HG03175 (cell line): ENCODE results near the gene CPSF4.
"Not testable (repeated sequence)": the region's sequence is repeated elsewhere in the genome, so short reads cannot be mapped to it uniquely, and the experiment has no call there.

ENCODE experiments used
- ATAC-seq: cut with Tn5 transposase; IDR thresholded peaks from one replicate; pipeline ENCODE4 v1.9.1; 2021; ENCODE audit warnings: mild to moderate bottlenecking, moderate library complexity; ENCODE audit not compliant: unreplicated experiment

The CPSF4 gene

DNA sequence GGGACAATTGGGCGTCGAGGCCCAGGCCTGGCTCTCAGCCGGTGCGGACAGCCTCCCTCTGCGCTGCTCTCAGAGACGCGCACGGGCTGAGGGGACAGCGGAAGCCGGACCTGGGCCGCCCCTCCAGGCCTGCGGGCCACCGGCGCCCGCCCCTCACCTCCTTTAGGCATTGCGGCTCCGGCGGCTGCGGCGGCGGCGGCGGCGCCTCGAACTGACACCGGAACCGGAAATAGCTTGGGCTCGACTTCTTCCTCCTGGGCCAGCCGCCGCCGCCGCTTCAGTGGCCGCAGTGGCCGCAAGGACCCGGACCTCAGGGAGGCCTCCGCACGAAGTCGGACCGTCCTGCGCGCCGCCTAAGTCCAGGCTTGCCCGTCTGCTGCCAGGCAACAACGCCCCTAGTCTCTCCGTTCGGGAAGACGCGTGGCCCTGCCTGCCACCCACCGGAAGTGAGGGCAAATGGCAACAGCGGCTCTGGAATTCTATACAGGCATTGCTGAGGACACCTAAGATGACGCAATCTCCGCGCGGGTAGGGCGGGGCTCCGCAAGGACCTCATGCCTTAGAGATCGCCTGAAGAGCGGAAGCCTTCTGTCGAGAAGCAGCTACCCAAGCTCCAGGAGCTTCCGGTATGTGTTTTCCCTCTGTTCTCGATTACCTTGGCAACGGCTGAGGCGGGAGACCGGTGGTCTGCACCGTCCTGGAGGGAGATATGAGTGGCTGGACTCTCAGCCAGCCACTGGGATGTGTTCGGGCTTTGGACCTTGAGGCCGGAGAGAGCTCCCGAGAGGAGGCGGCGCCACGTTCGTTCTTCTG lies 30.2 kb upstream of the CPSF4 start, which contains the start of the genes BUD31 and PDAP1:
BUD31 (plus strand) TSS at position 591 of the 813 bp plus-strand sequence. CDS start 2,124 bp downstream, outside the sequence.
PDAP1 (minus strand) TSS at position 219 of the 813 bp plus-strand sequence; CDS start at position 170, 49 bp downstream.
- ATAC-seq: peak; percentile 72

DNA sequence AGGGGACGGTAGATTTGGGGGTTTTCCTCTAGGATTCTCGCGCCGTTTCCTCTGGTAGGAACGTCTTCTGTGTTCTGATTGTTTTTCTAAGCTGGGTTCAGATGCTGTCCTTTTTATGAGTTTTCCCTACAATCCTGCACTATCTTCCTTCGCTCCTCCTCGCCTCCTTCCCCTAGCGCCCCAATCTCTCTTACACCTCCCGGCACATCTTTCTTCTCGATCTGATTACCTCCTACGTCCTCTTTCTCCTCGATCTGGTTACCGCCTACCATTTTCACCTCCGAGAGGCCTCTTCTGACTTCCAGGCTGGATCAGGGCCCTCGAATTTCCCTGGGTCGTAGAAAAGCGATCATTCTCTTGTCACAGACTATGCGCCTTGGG lies 29.6 kb upstream of the CPSF4 start:
- peak; percentile 16 for ATAC-seq

DNA sequence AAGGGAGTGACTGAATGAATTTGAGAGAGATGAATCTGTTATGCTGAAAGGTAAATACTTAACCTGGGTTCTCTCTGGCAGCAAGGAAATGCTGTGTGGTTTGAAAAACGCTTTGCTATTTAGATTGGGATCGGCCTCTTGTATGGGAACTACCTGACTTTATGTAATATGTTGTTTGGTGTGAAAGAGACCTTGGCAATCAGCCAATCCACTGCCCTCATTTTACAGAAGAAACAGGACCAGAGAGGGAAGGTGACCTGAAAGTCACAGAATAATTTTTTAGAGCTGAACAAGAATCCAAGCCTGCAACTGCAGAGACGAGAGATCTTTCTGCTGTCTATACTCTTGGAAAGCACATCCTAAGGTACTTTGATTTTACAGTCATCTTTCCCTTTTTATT lies 28.9 kb upstream of the CPSF4 start:
- ATAC-seq: no peak

DNA sequence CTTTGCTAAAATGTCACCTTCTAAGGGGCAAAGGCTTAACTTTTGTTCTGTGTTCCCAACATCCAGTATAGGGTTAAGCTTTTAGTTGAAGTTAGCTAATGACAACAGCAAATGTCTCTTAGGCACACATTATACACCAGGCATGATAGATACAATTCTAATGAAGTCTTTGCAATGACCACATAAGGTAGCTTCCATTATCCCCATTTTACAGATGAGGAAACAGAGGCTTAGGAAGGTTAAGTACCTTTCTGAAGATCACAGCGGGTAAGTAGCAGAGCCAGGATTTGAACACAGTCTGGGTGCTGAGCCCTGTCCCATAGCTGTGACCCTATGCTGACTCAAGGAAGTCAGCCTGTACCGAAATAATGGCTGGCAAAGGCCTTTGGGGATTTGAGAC lies 28.1 kb upstream of the CPSF4 start:
- no peak for ATAC-seq

DNA sequence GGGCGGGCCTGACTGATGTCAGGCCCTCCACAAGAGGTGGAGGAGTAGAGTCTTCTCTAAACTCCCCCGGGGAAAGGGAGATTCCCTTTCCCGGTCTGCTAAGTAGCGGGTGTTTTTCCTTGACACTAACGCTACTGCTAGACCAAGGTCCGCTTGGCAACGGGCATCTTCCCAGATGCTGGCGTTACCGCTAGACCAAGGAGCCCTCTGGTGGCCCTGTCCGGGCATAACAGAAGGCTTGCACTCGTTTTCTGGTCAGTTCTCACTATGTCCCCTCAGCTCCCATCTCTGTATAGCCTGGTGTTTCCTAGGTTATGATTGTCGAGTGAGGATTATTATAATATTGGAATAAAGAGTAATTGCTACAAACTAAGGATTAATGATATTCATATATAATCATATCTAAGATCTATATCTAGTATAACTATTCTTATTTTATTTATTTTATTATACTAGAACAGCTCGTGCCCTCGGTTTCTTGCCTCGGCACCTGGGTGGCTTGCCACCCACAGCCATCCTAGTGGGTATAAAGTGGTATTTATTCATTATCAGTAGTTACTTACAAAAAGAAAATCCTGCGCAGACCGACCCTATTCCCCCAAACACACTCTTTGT lies 23.1 kb upstream of the CPSF4 start:
- not testable (repeated sequence) for ATAC-seq

DNA sequence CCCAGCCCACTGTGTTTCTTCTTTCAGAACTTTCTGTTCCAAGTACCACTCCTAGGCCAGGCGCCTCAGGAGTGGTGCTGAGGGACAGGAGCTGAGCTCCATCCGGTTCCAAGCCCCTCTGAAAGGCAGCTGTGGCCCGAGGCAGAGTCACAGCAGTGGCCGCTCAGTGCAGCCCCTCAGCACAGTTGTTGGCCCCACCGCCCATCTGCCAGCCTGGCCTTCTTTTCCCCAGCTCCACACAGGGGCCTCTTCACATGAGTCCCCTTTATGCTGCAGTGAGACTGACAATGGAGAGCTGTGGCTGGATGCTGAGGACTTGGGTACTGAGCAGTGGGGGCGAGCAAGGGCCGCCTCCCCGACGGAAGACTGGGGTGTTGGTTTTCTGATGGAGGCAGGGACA lies 20.5 kb upstream of the CPSF4 start:
- no peak for ATAC-seq

DNA sequence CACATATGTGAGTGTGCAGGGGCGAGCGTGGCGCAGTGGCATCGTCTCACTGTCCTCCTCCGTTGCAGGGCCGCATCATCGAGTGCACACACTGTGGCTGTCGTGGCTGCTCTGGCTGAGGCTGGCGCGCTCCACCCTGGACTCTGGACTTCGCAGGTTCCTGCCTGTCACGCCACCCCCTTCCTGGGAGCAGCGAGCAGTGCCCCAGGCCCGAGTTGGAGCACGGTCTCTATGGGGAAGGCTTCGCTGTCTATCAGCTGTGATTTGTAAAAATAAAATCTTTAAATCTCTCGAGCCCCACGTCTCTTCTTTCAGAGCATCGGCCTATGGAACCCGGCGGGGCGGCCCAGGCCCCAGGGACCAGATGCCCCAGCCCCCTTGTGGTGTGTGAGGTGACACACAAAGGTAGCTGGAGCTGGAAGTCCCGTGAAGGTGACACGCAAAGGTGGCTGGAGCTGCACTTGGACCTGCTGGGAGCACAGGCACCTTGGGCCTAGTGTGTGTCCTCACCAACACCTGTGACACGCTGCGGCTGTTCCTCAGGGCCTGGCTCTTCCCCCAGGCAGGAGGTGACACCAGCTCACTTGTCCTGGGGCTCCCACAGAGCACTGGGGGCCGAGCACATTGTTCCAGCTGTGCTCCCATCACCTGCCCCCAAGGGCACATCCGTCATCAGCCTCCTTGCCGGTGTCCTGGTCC lies 19.3 kb upstream of the CPSF4 start:
- ATAC-seq: no peak

DNA sequence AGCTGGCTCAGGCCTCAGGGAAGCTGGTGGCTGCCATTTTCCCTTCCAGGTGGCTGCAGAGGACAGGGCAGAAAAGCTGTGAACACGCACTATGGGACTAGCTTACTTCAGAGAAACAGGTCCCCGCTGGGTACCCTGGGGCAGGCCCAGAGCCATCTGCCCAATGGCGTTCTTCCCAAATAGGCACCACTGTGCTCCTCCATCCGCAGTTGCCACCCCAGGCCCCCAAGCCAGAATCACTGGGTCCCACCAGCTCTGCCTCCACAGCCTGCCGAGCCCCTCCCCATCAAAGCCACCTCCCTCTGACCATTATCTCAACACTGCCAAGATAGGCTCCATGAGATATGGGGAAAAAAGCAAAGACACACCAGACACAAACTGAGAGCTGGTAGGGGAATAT lies 18.5 kb upstream of the CPSF4 start:
- ATAC-seq: no peak

DNA sequence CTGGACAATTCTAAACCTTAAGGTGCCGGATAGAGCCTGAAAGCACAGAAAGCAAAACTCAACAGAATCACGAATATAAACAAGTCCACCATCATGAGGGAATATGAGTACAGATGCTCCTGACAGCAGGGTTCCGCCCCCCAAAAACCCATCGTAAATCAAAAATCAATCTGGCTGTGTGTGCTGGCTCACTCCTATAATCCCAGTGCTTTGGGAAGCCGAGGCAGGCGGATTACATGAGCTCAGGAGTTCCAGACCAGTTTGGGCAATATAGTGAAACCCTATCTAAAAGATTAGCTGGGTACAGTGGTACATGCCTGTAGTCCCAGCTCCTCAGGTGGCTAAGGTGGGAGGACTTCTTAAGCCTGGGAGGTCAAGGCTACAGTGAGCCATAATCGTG lies 17.8 kb upstream of the CPSF4 start:
- no peak for ATAC-seq

DNA sequence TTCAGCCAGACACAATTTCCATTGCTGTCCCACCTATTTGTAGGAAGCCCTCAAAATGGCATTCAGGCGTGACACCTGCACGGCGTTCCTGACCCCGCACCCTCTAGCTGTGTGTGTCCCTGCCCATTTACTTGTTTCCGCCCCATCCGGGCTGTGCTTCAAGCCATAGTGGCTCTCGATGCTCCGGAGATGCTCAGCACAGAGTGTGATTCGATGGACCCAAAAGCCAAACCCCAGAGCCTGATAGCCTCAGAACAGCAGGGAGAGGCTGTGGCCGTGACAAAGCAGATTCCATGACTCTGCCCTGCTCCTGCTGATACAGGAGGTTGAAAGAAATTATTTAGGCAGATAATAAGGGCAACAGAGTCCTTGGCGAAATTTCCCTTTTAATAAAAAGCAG lies 16.6 kb upstream of the CPSF4 start:
- no peak for ATAC-seq

DNA sequence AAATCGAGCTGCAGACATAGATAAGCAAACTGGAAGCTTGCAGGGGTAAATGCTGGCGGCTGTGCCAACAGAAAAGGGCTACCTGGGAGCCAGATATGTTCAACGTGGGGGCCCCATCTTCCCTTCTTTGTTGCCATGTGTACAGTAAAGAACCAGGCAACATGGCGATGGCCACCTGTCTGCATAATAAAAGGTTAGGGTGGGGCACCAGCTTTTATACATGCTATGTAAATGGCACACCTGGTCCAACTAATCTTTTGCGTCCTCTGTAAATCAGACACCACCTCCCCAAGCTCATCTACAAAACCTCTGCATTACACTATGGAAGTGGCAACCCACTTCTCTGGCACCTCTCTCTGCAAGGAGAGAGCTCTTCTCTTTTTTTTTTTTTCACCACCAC lies 16.1 kb upstream of the CPSF4 start:
- no peak for ATAC-seq

DNA sequence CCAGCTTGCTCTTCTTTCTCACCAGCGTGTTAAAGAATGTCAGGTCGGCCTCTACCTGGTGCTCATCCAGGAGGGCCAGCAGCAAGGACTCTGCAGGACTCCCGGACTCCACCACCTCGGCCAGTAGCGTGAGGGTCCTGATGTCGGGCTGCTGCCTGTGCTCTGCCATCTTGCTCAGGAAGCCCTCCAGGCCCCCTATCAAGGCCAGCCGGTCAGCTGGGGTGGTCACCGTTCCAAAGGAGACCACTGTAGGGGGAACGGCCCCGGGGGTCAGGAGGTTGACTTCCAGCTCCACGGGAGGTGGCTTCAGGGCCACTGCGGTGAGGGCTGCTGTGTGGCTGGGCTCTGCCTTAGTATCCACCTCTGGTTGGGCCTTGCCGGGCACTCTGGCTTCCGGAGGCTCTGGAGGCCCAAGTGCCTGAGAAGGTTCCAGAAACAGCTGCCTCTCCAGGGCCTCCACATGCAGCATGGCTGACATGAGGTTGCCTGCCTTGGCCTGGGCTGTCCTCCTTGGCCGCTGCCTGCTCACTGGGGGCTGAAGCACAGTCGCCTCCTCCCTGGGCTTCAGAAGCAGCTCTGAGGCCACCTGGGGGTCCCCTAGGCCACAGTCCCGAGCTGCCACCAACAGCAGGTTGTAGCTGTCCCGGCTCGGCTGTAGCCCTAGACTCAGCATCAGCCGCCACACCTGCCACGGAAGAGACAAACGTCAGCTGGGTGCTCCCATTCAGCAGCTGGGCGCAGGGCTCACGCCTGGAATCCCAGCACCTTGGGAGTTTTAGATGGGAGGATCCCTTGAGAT lies 13.6 kb upstream of the CPSF4 start:
- no peak for ATAC-seq

DNA sequence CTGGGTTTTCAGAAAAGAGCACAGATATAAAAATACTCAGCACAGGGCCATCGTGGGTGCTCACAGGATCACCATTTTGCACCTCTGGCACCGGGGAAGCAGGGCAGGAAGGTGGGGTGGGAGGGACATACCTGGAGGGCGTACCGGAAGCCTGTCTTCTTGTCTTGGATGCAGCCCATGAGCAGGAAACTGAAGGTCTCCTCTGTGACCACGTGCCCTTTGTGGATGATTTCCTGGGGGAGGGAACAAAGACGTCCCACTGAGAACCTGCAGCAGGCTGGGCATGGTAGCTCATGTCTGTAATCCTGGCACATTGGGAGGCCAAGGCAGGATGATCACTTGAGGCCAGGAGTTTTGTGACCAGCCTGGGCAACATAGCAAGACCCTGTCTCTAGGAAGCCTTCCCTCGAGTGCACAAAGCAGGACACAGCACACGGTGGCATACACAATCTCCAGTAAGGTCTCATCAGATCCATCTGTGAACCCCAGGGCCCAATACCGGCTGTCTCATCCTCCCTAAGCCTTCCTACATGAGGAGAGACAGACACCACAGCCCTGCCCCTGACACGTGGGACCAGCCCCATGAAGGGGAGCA lies 9.7 kb upstream of the CPSF4 start:
- ATAC-seq: no peak

DNA sequence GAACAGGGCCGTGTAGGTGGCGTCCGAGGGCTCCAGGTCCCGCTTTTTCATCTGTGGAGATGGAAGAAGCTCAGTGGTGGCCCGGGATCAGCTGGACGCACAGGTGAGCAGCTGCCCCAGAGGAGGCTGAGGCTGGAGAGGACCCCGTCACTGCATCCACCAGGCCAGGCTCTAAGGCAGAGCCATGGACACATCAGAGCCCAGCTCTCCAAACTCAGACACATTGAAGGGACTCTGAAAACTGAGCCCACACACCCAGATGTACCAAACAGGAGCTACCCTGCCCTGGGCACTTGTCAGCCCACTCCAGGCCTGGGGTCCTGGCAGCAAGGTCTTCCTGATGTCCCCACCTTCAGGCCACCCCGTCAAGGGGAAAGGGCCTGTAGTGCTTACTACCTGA lies 9.0 kb upstream of the CPSF4 start:
- no peak for ATAC-seq

DNA sequence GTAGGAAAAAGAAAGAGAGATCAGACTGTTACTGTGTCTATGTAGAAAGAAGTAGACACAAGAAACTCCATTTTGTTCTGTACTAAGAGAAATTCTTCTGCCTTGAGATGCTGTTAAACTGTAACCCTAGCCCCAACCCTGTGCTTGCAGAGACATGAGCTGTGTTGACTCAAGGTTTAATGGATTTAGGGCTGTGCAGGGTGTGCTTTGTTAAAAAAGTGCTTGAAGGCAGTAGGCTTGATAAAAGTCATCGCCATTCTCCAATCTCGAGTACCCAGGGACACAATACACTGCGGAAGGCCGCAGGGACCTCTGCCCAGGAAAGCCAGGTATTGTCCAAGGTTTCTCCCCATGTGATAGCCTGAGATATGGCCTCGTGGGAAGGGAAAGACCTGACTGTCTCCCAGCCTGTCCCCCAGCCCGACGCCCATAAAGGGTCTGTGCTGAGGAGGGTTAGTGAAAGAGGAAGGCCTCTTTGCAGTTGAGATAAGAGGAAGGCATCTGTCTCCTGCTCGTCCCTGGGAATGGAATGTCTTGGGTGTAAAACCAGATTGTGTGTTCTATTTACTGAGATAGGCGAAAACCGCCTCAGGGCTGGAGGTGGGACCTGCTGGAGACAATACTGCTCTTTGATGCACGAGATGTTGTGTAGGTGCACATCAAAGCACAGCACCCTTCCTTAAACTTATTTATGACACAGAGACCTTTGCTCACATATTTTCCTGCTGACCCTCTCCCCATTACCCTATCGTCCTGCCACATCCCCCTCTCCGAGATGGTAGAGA lies 6.8 kb upstream of the CPSF4 start:
- not testable (repeated sequence) for ATAC-seq

DNA sequence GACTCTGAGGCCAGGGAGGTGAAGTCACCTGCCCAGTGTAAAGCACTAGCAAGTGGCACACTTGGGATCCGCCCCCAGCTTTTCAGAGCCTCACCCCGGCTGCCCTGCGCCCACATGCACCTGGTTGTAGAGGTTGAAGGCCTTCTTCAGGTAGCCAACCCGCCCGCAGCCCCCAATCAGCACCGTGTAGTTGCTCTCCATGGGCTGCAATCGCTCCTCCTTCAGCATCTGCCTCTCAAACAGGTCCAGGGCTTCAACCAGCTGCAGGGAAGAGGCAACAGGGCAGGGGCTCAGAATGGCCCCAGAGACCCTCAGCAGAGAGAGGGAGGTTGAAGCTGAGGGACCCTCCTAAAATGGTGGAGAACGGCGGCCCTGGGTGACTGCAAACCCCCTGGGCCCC lies 5.6 kb upstream of the CPSF4 start:
- ATAC-seq: no peak

DNA sequence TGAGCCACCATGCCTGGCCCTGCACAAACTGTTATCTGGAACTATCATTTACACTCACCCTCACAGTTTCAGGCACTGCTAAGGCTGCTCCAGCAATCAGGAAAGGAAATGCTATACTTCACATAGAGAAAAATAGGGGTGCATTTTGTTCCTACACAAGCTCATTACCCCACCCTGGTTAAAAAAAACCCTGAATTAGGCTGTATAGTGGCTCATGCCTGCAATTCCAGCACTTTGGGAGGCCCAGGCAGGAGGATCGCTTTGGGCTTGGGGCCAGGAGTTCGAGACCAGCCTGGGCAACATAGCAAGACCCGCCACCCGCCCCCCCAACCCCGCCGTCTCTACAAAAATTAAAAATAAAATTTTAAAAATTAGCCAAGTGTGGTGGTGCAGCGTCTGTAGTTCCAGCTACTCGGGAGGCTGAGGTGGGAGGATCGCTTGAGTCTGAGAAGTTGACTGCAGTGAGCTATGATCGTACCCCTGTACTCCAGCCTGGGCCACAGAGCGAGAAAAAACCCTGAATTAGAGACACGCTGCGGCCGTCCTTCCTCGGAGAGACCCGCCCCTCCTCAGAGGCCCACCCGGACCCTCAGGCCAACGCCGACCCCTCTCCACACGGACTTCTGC lies 684 bp upstream of the CPSF4 start:
- ATAC-seq: peak; percentile 3

DNA sequence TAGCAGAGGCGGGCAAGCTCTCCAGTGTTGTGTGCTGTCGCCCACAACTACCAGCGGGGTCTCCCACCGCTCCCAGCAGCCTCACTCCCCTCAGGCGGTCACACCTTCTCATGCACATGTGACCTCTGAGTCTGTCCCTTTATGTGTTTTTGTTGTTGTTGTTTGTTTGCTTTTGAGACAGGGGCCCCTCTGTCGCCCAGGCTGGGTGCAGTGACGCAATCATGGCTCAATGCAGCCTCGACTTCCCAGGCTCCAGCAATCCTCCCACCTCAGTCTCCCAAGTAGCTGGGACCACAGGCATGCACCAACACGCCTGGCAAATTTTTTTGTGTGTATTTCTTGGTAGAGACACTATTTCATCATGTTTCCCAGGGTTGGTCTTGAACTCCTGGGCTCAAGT lies 1.5 kb downstream of the CPSF4 start:
- no peak for ATAC-seq

DNA sequence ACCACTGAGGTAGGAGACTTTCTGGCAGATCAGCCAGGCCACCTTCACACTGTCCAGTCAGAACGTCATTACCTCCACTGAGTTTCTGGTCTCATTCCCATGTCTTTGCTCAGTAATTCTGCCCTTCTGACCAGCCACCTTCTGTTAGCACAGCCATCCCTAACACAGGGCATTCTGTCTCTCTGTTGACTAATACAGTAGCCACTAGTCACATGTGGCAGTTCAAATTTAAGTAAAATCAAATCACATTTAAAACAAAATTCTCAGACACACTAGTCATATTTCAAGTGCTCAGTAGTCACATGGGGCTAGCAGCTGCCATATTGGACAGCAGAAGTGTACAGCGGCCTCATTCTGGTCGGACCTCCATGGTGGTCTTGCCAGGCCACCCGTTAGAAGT lies 7.4 kb downstream of the CPSF4 start:
- ATAC-seq: no peak
